ENCODE measurements around the gene MSI2. TPM values are rescaled to one million over a fixed set of nuclear protein-coding genes. Genes with fewer than 3 reads are reported as not detected.
"Not testable (repeated sequence)": the region's sequence is repeated elsewhere in the genome, so short reads cannot be mapped to it uniquely, and the experiment has no call there.

Gene MSI2
- total and polyA plus RNA-seq, 7 experiments from 2014 or later, result 3.3 to 169 (median 125) TPM

DNA sequence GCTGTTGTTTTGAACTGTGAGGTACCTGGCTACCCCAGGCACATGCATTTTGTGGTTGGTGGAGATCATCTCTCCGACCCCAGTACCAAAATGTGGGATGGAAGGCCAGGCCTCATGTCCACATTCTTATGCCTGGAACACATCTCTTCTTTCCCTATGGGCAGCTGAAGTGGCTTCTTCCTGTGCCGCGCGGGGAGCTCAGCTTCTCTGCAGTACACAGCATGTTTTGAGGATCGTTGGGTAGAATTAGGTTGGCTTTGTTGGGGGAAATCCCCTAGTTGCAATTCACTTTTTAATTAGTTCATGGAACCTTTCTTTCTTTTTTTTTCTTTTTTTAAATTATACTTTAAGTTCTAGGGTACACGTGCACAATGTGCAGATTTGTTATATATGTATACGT, 242.1 kb downstream of the MSI2 start:
- Mint-ChIP-seq H3K9me3 (no peaks in the 10 kb centered on the region), H3K4me1 (peaks cover 21 to 76% (median 53%) of the 10 kb centered on the region in 7 donors), H3K27ac (peak overlapping the region in 1 of 9 donors; percentile 41), H3K4me3 (peak overlapping the region in 2 of 10 donors; percentile 5 to 27), H3K27me3 (no peaks in the 10 kb centered on the region), H3K36me3 (peaks cover 0 to 6% (median 3%) of the 10 kb centered on the region in 5 donors)
- Histone ChIP-seq H3K36me3 (ENCODE audit: control insufficient read depth in 2 of 3, insufficient read depth in 3 of 3, low read length in 3 of 3) (no peaks in the 10 kb centered on the region), H3K27ac (ENCODE audit: low read depth, low read length) (no peak overlapping the region), H3K9me3 (ENCODE audit: control insufficient read depth in 2 of 3, low read length in 3 of 3) (no peaks in the 10 kb centered on the region), H3K27me3 (ENCODE audit: control insufficient read depth in 2 of 2, insufficient read depth in 2 of 2, low read length in 2 of 2) (no peaks in the 10 kb centered on the region), H3K4me3 (ENCODE audit: low read length) (no peak overlapping the region), H3K4me1 (ENCODE audit: control insufficient read depth in 2 of 2, insufficient read depth in 2 of 2, low read length in 2 of 2) (peaks cover 0 to 5% of the 10 kb centered on the region in 2 donors)
- ChIA-PET CTCF (no interaction called here), POLR2A (interaction anchor here (1.0 kb wide), 1 partner anchor 27 kb away, joined by 3 read pairs; no protein-coding TSS in a partner anchor)
- intact Hi-C loops (cut with micrococcal nuclease), result no loop called here
- peak in 1 of 9 donors; percentile 9 for DNase-seq
- ATAC-seq, result no peak

GRCh38 chr17:57499221-57499620, 242.9 kb downstream of the MSI2 start:
- H3K27ac ChIP-seq (ENCODE audit: low read depth, low read length); H3K36me3 ChIP-seq (ENCODE audit: control insufficient read depth in 2 of 3, insufficient read depth in 3 of 3, low read length in 3 of 3); ATAC-seq; H3K4me1 ChIP-seq (ENCODE audit: control insufficient read depth in 2 of 2, insufficient read depth in 2 of 2, low read length in 2 of 2); H3K27me3 Mint-ChIP-seq; H3K27me3 ChIP-seq (ENCODE audit: control insufficient read depth in 2 of 2, insufficient read depth in 2 of 2, low read length in 2 of 2); H3K9me3 ChIP-seq (ENCODE audit: control insufficient read depth in 2 of 3, low read length in 3 of 3); DNase-seq; intact Hi-C loops (cut with micrococcal nuclease); H3K9me3 Mint-ChIP-seq; H3K4me3 Mint-ChIP-seq; H3K36me3 Mint-ChIP-seq; POLR2A ChIA-PET; H3K4me3 ChIP-seq (ENCODE audit: low read length): not testable (repeated sequence)
- peak overlapping the region in 2 of 9 donors; percentile 64 to 81 for H3K27ac Mint-ChIP-seq
- H3K4me1 Mint-ChIP-seq, result peaks cover 22 to 76% (median 57%) of the 10 kb centered on the region in 7 donors
- CTCF ChIA-PET, result interaction anchor here (0.7 kb wide), 1 partner anchor 276 kb away, joined by 3 read pairs; no protein-coding TSS in a partner anchor

- intact Hi-C loops (cut with micrococcal nuclease), result no loop called here
- Histone ChIP-seq H3K9me3 (ENCODE audit: control insufficient read depth in 2 of 3, low read length in 3 of 3) (no peaks in the 10 kb centered on the region), H3K27ac (ENCODE audit: low read depth, low read length) (no peak overlapping the region), H3K4me1 (ENCODE audit: control insufficient read depth in 2 of 2, insufficient read depth in 2 of 2, low read length in 2 of 2) (peaks cover 0 to 5% of the 10 kb centered on the region in 2 donors), H3K36me3 (ENCODE audit: control insufficient read depth in 2 of 3, insufficient read depth in 3 of 3, low read length in 3 of 3) (no peaks in the 10 kb centered on the region), H3K27me3 (ENCODE audit: control insufficient read depth in 2 of 2, insufficient read depth in 2 of 2, low read length in 2 of 2) (no peaks in the 10 kb centered on the region), H3K4me3 (ENCODE audit: low read length) (no peak overlapping the region)
- Mint-ChIP-seq H3K27ac (peak overlapping the region in 4 of 9 donors; percentile 19 to 81 (median 42)), H3K4me3 (no peak overlapping the region), H3K27me3 (no peaks in the 10 kb centered on the region), H3K36me3 (peaks cover 0 to 8% (median 3%) of the 10 kb centered on the region in 5 donors), H3K4me1 (peaks cover 22 to 76% (median 59%) of the 10 kb centered on the region in 7 donors), H3K9me3 (no peaks in the 10 kb centered on the region)
- DNase-seq, result no peak
- ChIA-PET POLR2A (no interaction called here), CTCF (interaction anchor here (0.7 kb wide), 1 partner anchor 275 kb away, joined by 3 read pairs; no protein-coding TSS in a partner anchor)
- no peak for ATAC-seq
Observed at GRCh38 chr17:57499648-57500049, 243.3 kb downstream of the MSI2 start.

GRCh38 chr17:57501016-57501415, 244.7 kb downstream of the MSI2 start:
- Mint-ChIP-seq H3K4me1 (peaks cover 18 to 65% (median 47%) of the 10 kb centered on the region in 7 donors), H3K36me3 (peaks cover 0 to 7% (median 1%) of the 10 kb centered on the region in 5 donors), H3K27me3 (no peaks in the 10 kb centered on the region), H3K4me3 (no peak overlapping the region), H3K9me3 (no peaks in the 10 kb centered on the region), H3K27ac (no peak overlapping the region)
- H3K4me1 ChIP-seq (ENCODE audit: control insufficient read depth in 2 of 2, insufficient read depth in 2 of 2, low read length in 2 of 2), result peaks cover 0 to 5% of the 10 kb centered on the region in 2 donors
- no peak overlapping the region for H3K4me3 ChIP-seq (ENCODE audit: low read length)
- no peaks in the 10 kb centered on the region for H3K36me3 ChIP-seq (ENCODE audit: control insufficient read depth in 2 of 3, insufficient read depth in 3 of 3, low read length in 3 of 3)
- ATAC-seq (no peak), DNase-seq (no peak)
- H3K27me3 ChIP-seq (ENCODE audit: control insufficient read depth in 2 of 2, insufficient read depth in 2 of 2, low read length in 2 of 2), result no peaks in the 10 kb centered on the region
- ChIA-PET POLR2A (no interaction called here), CTCF (no interaction called here)
- no peaks in the 10 kb centered on the region for H3K9me3 ChIP-seq (ENCODE audit: control insufficient read depth in 2 of 3, low read length in 3 of 3)
- intact Hi-C loops (cut with micrococcal nuclease), result no loop called here
- H3K27ac ChIP-seq (ENCODE audit: low read depth, low read length), result no peak overlapping the region

GRCh38 chr17:57502022-57502421, 245.7 kb downstream of the MSI2 start:
- no peaks in the 10 kb centered on the region for H3K27me3 ChIP-seq (ENCODE audit: control insufficient read depth in 2 of 2, insufficient read depth in 2 of 2, low read length in 2 of 2)
- no peaks in the 10 kb centered on the region for H3K36me3 ChIP-seq (ENCODE audit: control insufficient read depth in 2 of 3, insufficient read depth in 3 of 3, low read length in 3 of 3)
- DNase-seq (no peak), ATAC-seq (no peak)
- no peaks in the 10 kb centered on the region for H3K9me3 ChIP-seq (ENCODE audit: control insufficient read depth in 2 of 3, low read length in 3 of 3)
- no peak overlapping the region for H3K27ac Mint-ChIP-seq
- H3K36me3 Mint-ChIP-seq, result peaks cover 0 to 7% (median 1%) of the 10 kb centered on the region in 5 donors
- no peak overlapping the region for H3K4me3 Mint-ChIP-seq
- no peak overlapping the region for H3K4me3 ChIP-seq (ENCODE audit: low read length)
- H3K4me1 Mint-ChIP-seq, result peaks cover 9 to 56% (median 37%) of the 10 kb centered on the region in 7 donors
- ChIA-PET POLR2A (no interaction called here), CTCF (no interaction called here)
- H3K9me3 Mint-ChIP-seq, result no peaks in the 10 kb centered on the region
- intact Hi-C loops (cut with micrococcal nuclease), result no loop called here
- H3K4me1 ChIP-seq (ENCODE audit: control insufficient read depth in 2 of 2, insufficient read depth in 2 of 2, low read length in 2 of 2), result no peaks in the 10 kb centered on the region
- no peaks in the 10 kb centered on the region for H3K27me3 Mint-ChIP-seq
- no peak overlapping the region for H3K27ac ChIP-seq (ENCODE audit: low read depth, low read length)

GRCh38 chr17:57502811-57503241, 246.5 kb downstream of the MSI2 start:
- no peaks in the 10 kb centered on the region for H3K9me3 ChIP-seq (ENCODE audit: control insufficient read depth in 2 of 3, low read length in 3 of 3)
- no peak overlapping the region for H3K27ac ChIP-seq (ENCODE audit: low read depth, low read length)
- H3K4me1 ChIP-seq (ENCODE audit: control insufficient read depth in 2 of 2, insufficient read depth in 2 of 2, low read length in 2 of 2), result no peaks in the 10 kb centered on the region
- no peaks in the 10 kb centered on the region for H3K27me3 ChIP-seq (ENCODE audit: control insufficient read depth in 2 of 2, insufficient read depth in 2 of 2, low read length in 2 of 2)
- no peak overlapping the region for H3K4me3 ChIP-seq (ENCODE audit: low read length)
- ATAC-seq (no peak), DNase-seq (no peak)
- H3K4me1 Mint-ChIP-seq, result peaks cover 9 to 50% (median 31%) of the 10 kb centered on the region in 7 donors
- peak overlapping the region in 1 of 9 donors; percentile 59 for H3K27ac Mint-ChIP-seq
- no peak overlapping the region for H3K4me3 Mint-ChIP-seq
- intact Hi-C loops (cut with micrococcal nuclease), result no loop called here
- H3K36me3 ChIP-seq (ENCODE audit: control insufficient read depth in 2 of 3, insufficient read depth in 3 of 3, low read length in 3 of 3), result no peaks in the 10 kb centered on the region
- no peaks in the 10 kb centered on the region for H3K27me3 Mint-ChIP-seq
- H3K9me3 Mint-ChIP-seq, result no peaks in the 10 kb centered on the region
- POLR2A ChIA-PET, result no interaction called here
- CTCF ChIA-PET, result interaction anchor here (1.0 kb wide), 1 partner anchor 13 kb away, joined by 3 read pairs; no protein-coding TSS in a partner anchor
- peaks cover 0 to 7% (median 1%) of the 10 kb centered on the region in 5 donors for H3K36me3 Mint-ChIP-seq

- H3K36me3 ChIP-seq (ENCODE audit: control insufficient read depth in 2 of 3, insufficient read depth in 3 of 3, low read length in 3 of 3), result no peaks in the 10 kb centered on the region
- CTCF ChIA-PET, result no interaction called here
- Mint-ChIP-seq H3K9me3 (no peaks in the 10 kb centered on the region), H3K27me3 (no peaks in the 10 kb centered on the region), H3K4me3 (no peak overlapping the region), H3K36me3 (peaks cover 0 to 11% (median 4%) of the 10 kb centered on the region in 5 donors), H3K4me1 (peaks cover 10 to 46% (median 22%) of the 10 kb centered on the region in 7 donors), H3K27ac (peak overlapping the region in 3 of 9 donors; percentile 5 to 45 (median 23))
- no peaks in the 10 kb centered on the region for H3K9me3 ChIP-seq (ENCODE audit: control insufficient read depth in 2 of 3, low read length in 3 of 3)
- ATAC-seq (no peak), DNase-seq (no peak)
- no peaks in the 10 kb centered on the region for H3K27me3 ChIP-seq (ENCODE audit: control insufficient read depth in 2 of 2, insufficient read depth in 2 of 2, low read length in 2 of 2)
- intact Hi-C loops (cut with micrococcal nuclease), result no loop called here
- H3K27ac ChIP-seq (ENCODE audit: low read depth, low read length), result no peak overlapping the region
- POLR2A ChIA-PET, result no interaction called here
- H3K4me1 ChIP-seq (ENCODE audit: control insufficient read depth in 2 of 2, insufficient read depth in 2 of 2, low read length in 2 of 2), result no peaks in the 10 kb centered on the region
- no peak overlapping the region for H3K4me3 ChIP-seq (ENCODE audit: low read length)
Observed at GRCh38 chr17:57504208-57504607, 247.9 kb downstream of the MSI2 start.

Measured in naive thymus-derived CD4-positive, alpha-beta T cell (primary cell).